ENCODE results near the gene OAF.
"Not testable (repeated sequence)": the region's sequence is repeated elsewhere in the genome, so short reads cannot be mapped to it uniquely, and the experiment has no call there.

The OAF gene

DNA sequence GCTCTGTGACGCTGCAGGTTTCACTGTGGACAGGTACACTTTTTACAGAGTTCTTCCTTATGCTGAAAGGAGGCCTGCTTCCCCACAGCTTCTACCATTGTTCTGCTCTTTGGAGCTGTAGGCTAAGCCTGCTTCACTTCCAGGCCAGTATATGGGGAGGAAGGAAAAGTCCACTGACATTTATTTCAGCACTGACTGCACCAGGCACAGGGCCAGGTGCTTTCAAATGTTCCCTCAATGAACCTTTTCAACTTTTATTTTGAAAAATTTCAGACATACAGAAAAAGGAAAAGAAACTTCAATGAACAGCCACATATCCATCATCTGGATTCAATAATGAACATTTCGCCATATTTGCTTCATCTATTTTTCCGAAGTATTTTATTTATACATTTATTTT is 51.1 kb downstream of the OAF start:
- in situ Hi-C loops (cut with MboI; ENCODE audit: low sequenced_read_pairs) = no loop called here

DNA sequence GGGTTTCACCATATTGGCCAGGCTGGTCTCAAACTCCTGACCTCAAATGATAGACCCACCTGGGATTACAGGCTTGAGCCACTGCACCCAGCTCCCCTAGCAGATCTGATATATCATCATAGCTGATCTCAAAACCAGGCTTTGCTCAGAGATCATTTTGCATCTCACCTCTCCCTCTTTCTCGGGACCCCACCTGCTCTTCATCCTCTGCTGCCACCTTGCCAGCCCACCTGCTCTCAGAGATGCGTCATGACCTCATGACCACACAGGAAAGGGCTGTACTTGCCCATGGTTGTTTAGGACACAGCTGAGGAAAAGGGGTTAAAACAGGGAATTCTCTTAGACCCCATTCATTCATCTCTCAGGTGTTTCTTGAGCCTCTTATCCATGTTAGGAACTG is 56.5 kb downstream of the OAF start:
- in situ Hi-C loops (cut with MboI; ENCODE audit: low sequenced_read_pairs) = no loop called here

DNA sequence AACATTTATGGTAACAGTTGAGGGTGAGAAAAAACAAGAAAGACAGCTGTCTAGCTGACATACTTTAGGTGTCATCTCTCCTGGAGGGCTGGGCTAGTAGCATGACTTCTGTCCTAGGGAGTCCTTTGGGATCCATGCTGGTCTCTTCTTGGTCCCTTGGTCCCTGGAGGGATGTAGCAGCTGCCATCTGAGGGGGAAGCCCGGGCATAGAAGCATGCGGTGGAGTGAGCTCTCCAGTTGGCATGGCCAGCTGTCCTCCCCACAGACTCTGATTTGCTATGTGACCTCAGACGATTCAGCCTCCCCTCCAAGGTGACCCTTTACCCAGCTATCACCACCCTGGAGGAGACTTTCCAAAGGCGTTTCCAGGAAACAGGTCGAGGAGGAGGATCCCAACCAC is 57.9 kb downstream of the OAF start:
- in situ Hi-C loops (cut with MboI; ENCODE audit: low sequenced_read_pairs) = no loop called here

DNA sequence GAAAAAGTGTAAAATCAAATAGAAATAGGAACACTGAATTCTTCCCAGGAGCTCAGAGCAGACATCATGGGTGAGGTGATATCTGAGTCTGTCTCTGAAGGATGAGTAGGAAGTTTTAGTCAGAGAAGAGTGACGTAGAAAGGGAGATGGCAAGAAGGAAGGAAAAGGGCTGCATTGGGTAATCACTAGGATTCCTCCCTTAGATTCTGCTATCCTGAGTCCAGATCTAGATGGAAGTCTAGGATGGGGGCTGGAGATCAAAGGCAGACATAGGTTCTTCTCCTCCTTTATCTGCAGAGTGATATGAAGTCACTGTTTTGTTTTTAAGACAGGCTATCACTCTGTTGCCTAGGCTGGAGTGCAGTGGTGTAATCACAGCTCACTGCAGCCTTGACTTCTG is 59.6 kb downstream of the OAF start:
- in situ Hi-C loops (cut with MboI; ENCODE audit: low sequenced_read_pairs) = no loop called here

DNA sequence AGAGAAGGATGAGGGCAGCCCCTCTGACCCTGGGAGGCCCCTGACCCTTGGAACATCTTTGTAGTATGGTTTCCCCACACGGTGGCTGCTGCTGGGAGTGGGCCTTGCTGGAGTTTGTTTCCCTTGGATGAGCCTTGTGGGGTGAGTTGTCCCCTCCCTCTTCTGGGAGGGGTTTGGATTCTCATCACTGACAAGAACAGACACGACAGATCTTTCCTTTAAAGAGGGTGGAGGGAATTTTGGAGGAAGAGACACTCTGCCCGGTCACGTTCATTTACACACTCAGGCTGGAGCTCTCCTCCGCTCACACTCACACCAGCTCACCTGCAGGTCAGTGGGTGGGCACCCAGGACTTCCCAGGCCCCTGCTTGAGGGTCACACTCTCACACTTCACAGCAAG is 60.8 kb downstream of the OAF start:
- in situ Hi-C loops (cut with MboI; ENCODE audit: low sequenced_read_pairs) = no loop called here

DNA sequence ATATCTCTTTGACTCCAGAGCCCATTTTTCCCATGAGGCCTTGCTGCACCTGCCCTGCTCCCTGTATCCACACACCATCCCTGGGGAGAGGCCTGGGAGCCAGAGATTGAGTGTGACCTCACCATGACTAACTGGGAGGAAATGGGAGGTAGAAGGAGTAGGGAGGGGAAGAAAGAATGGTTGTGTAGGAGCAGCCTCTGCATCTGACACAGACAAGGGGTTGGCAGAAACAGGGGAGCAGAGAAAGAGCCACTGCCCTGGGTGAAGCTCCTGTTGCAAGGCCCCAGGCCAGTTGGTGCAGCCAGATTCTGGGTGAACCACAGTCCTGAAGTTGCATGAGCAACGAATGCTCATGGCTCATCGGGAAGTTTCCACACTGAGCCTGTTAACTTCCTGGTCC is 61.5 kb downstream of the OAF start:
- in situ Hi-C loops (cut with MboI; ENCODE audit: low sequenced_read_pairs) = no loop called here

DNA sequence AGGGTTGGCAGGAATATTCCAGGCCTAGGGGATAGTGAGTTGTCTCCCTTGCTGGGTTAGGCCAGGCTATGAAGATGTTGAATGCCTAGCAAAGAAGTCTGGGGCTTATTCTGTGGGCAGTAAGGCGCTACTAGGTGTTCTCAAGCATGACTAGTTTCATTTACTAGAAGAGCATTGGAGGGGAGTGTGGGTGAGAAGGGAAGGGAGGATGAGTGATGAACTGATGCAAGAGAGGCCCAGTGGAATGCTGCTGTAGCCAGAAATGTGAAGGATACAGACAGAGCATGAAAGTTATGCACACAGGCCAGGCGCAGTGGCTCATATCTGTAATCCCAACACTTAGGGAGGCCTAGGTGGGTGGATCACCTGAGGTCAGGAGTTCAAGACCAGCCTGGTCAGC is 62.6 kb downstream of the OAF start:
- in situ Hi-C loops (cut with MboI; ENCODE audit: low sequenced_read_pairs) = no loop called here

DNA sequence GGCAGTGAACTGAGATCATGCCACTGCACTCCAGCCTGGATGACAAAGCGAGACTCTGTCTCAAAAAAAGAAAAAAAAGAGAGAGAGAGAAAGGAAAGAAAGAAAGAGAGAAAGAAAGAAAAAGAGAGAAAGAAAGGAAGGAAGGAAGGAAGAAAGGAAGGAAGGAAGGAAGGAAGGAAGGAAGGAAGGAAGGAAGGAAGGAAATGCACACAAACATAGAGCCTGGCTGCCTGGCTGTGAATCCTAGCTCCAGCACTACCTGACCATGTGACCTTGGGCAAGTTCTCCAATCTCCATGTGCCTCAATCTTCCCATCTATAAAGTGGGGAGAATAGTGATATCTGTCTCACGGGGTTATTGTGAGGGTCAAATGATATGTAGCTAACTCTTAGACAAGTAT is 63.1 kb downstream of the OAF start:
- in situ Hi-C loops (cut with MboI; ENCODE audit: low sequenced_read_pairs) = not testable (repeated sequence)

DNA sequence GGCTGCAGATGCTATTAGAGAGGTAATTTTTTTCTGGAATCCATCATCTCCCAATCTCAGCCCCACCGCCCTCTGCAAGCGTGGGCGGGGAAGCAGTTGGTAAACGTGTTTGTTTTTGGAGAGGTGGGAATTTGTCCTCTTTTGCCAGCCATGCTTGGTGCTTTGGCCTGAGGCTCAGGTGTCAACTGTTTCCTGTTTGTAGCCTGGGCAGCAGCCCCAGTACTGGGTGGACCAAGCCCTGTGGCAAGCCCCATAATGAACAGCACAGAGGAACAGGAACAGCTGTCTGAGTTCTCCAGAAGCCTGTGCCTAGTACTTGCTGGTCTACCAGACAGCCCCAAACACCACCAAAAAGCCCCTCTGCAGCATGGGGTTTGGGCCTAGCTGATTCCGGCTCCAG is 68.7 kb downstream of the OAF start:
- in situ Hi-C loops (cut with MboI; ENCODE audit: low sequenced_read_pairs) = no loop called here

Measured in hTERT RPE-1 (cell line).